DMS 273 (cell line): Measurements from ENCODE around the gene IL32.
A peak's percentile ranks its signal among the peaks of the same experiment; 100 is the strongest.

Experiments used
- DNase-seq: peaks from one replicate; lab custom pipeline; 2025; ENCODE audit not compliant: unreplicated experiment; lab: John Stamatoyannopoulos, UW

Gene IL32

DNA sequence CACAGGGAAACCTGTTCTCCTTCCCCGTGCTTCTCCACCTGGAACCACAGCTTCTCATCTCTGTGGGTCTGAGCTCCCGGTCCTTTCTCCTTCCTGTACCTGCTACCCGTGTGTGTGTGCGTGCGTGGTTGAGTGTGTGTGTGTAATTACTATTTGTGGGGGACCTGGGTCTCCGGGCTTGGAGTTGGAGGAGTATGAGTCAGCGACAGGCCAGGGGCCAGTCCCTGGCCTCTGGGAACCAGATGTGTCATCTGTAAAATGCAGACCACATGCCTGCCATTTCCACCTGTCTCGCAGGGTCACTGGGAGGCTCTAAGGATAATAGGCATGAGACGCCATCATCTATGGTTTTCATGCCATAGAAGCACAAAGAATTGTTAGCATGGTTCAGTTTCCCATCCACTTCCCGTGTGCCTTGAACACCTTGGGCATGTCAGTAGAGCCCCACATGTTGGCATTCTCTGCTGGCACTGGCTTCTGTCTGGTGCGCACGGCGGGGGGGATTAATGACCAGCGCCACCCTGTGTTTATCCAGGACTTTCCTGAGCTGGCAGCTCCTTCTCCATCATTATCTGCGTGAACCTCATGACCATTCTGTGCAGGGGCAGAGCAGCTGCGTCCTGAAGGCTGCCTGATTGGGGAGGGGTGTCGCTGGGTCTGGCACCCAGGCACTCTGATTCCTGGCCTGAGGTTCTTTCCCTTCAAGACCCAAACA lies 48.5 kb downstream of the IL32 start:
- DNase-seq = no peak

DNA sequence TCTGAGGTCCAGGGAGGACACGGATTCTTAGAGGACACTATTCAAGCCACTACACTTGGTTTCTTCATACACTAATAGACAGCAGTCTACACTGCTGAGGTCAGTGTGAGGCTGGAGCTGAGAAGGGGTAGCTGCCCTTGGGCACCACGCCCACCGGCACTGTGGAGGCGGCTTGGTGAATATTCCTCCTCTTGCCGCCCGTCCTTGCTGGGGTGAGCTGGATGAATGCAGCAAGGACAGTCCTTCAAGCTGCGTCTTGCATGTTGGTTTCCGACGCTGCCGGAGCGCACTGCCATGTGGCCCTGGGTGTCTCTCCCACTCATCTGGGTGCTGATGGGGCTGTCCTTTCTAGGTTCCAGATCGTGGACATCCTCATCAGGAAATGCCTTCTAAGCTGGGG lies 49.6 kb downstream of the IL32 start:
- no peak for DNase-seq

DNA sequence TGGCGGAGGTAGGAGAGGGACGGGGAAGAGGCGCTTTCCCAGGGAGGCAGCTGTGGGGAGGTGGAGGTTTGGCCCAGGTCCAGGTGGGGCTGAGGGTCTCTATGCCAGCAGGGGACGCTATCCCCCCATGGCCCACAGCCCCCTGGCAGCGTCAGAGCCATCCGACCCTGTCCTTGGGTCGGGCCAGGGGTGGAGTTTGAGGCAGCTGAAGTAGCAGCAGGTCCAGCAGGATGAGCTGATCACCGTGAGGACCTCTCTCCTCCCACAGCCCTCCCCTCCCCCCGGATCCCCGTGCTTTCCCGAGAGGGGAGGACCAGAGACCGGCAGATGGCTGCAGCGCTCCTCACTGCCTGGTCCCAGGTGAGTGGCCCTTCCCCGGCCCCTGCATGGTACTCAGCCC lies 50.1 kb downstream of the IL32 start:
- peak; percentile 57 for DNase-seq

DNA sequence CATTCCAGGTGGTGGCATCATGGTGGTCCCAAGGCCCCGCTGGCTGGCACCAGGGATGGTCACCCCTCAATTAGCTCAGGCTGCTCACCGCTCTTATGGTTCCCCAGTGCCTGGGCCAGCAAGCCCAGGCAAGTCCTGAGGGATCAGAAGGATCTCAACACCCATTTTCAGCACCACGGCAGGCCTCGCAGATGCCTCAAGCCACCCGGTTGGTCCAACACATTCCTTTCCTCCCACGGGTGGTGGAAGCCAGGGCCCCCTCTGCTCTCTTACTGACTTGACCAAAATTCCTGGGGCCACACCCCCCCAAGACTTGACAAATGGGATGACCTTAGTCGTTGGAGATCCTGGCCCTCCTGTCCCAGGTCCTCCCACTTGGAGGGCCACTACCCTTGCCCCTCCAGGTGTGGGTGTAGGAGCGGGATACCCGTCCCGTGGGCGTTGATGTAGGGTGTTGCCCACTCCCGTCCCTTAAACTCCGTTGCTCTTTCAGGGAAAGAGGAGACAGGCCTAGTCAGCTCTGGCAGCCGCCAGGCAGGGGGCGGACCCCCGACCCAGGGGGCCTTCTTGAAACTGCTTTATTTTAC lies 52.9 kb downstream of the IL32 start:
- DNase-seq = no peak

DNA sequence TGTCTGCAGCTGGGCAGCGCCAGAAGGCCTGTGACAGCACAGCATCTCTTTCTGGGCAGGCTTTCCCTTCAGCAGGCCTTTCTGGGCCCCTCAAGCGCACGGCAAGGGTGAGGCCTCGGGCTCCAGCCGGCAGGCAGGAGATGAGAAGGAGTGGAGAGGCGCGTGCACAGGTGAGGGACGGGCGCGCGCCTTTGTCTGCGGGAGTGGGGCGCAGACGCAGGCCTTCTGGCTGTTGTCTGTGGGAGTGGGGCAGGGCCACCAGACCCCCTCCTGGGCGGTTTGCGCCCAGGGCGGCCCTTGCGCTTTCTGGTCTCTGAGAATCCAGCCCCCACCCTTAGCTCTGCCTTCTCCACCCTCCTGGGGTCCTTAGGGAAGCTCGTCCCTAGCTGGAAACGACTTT lies 53.4 kb downstream of the IL32 start:
- DNase-seq = no peak
